ENCODE data around the gene OGN. TPM values are rescaled to one million over a fixed set of nuclear protein-coding genes. Genes with fewer than 3 reads are reported as not detected.

The OGN gene
- total and polyA plus RNA-seq, 8 donors: 0.28 to 5.8 (median 1.3) TPM

DNA sequence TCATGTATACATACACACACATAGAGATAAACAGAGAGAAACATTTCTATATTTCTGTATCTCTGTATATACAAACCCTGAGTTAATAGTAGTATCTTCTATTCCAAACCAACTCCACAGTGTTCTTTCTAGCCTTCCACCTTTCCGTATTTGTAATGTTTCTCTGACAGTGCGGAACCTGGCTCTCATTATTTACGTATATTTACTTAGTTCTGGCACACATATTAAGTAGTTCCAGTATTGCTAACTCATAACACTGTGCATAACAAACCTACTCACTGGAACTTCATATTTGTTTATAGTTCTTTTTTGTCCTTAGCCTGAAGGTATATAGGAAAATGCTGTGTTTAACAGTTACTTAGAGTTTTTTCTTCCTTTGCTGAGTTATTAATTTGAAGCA is 6.5 kb downstream of the OGN start:
- H3K36me3 ChIP-seq: no peaks in the 10 kb centered on the region
- no peaks in the 10 kb centered on the region for H3K27me3 ChIP-seq
- FAIRE-seq: no peak
- H3K27ac ChIP-seq: no peak overlapping the region
- no peak for DNase-seq
- H3K4me1 ChIP-seq: no peaks in the 10 kb centered on the region
- intact Hi-C loops (cut with DNase I): no loop called here
- TF ChIP-seq, protein P1, sequence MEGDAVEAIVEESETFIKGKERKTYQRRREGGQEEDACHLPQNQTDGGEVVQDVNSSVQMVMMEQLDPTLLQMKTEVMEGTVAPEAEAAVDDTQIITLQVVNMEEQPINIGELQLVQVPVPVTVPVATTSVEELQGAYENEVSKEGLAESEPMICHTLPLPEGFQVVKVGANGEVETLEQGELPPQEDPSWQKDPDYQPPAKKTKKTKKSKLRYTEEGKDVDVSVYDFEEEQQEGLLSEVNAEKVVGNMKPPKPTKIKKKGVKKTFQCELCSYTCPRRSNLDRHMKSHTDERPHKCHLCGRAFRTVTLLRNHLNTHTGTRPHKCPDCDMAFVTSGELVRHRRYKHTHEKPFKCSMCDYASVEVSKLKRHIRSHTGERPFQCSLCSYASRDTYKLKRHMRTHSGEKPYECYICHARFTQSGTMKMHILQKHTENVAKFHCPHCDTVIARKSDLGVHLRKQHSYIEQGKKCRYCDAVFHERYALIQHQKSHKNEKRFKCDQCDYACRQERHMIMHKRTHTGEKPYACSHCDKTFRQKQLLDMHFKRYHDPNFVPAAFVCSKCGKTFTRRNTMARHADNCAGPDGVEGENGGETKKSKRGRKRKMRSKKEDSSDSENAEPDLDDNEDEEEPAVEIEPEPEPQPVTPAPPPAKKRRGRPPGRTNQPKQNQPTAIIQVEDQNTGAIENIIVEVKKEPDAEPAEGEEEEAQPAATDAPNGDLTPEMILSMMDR (IDR thresholded peaks at IDR 0.05): no peak
- ATAC-seq: no peak
- H3K9me3 ChIP-seq: no peaks in the 10 kb centered on the region
- WGBS, 2 donors: 80 to 95% methylated on average over 3 of the region's 3 CpGs
- H3K4me3 ChIP-seq: no peak overlapping the region

DNA sequence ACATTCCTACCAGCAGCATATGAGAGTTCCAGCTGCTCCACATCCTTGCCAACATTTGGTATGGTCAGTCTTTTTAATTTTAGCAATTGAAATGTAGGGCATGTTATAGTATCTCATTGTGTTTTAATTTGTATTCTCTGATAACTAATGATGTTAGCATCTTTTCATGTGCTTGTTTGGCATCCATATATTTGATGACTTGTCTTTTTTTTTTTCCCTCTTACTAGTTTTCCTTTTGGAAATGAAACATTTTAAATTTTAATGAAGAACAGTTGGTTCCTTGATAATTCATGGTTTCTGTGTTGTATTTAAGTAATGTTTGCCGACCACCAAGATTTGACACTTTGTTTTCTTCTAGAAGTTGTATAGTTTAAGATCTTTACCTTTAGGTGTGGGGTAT is 8.8 kb downstream of the OGN start:
- no peaks in the 10 kb centered on the region for H3K4me1 ChIP-seq
- H3K9me3 ChIP-seq: no peaks in the 10 kb centered on the region
- no peak for DNase-seq
- H3K27me3 ChIP-seq: no peaks in the 10 kb centered on the region
- no peaks in the 10 kb centered on the region for H3K36me3 ChIP-seq
- H3K27ac ChIP-seq: no peak overlapping the region
- intact Hi-C loops (cut with DNase I): no loop called here
- no peak overlapping the region for H3K4me3 ChIP-seq
- TF ChIP-seq, protein P1 (IDR thresholded peaks at IDR 0.05): no peak
- 94 to 96% methylated on average over 1 of the region's 1 CpG for WGBS, 2 donors
- no peak for ATAC-seq
- FAIRE-seq: no peak

DNA sequence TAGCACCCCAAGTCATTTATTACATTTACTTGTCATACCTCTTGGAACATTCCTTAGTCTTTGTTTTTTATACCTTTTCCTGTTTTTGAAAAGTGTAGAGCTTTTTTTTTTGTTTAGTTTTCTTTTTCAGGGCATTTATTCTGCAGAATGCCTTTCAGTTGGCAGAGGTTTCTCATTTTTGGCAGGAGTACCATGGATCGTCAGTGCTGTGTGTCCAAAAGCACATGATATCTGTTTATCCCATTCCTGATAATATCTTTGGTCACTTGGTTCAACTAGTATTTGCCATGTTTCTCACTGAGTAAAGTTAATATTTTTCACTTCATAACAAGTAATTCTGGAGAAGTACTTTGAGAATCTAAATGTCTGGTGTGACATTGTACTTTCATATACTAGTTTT is 10.7 kb downstream of the OGN start:
- Histone ChIP-seq H3K4me1 (no peaks in the 10 kb centered on the region), H3K27ac (no peak overlapping the region), H3K27me3 (no peaks in the 10 kb centered on the region), H3K9me3 (no peaks in the 10 kb centered on the region), H3K36me3 (no peaks in the 10 kb centered on the region), H3K4me3 (no peak overlapping the region)
- ATAC-seq (no peak), DNase-seq (no peak), FAIRE-seq (no peak)
- TF ChIP-seq, protein P1 (IDR thresholded peaks at IDR 0.05): no peak
- WGBS, 2 donors: 10 to 15% methylated on average over 1 of the region's 1 CpG
- intact Hi-C loops (cut with DNase I): no loop called here

DNA sequence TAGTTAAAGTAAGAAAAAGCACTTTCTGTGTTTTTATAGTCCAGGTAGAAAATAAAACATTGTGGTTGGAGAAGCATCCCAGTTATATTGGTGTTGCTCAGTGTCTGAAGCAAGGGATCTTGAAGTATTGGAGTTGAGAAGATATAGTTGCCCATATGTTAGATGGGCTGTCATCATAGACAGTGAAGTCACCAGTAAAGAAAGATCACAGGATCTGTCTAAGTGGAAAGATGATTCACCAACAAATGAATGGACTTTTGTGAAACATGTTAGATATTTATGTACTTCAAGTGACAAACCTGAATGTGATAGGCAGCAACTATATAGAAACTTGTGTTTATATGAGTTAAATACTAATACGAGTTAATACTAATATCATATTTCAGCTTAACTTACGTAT is 11.7 kb downstream of the OGN start:
- Histone ChIP-seq H3K4me1 (no peaks in the 10 kb centered on the region), H3K27ac (no peak overlapping the region), H3K27me3 (no peaks in the 10 kb centered on the region), H3K9me3 (no peaks in the 10 kb centered on the region), H3K36me3 (no peaks in the 10 kb centered on the region), H3K4me3 (no peak overlapping the region)
- WGBS, 2 donors: 77 to 89% methylated on average over 2 of the region's 2 CpGs
- intact Hi-C loops (cut with DNase I): no loop called here
- TF ChIP-seq, protein P1 (IDR thresholded peaks at IDR 0.05): no peak
- DNase-seq (no peak), FAIRE-seq (no peak), ATAC-seq (no peak)

DNA sequence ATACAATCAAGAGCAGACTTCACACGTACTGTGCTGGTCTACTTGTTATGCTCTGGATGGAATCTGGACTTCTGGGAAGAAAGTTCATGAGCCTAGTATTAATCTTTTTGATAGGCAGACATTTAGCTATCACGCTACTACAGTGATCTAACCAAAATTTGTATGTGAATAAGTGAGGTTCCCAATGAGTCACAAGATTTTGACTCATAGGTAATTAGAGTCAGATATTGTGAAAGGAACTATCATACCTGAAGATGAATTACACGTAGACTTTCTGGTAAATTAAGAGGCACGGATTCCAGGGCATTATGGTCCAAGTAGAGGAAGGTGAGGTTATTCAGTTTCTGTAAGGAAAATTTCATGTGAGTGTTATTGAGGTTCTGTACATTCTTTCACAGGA is 18.4 kb downstream of the OGN start:
- no peaks in the 10 kb centered on the region for H3K27me3 ChIP-seq
- no peak overlapping the region for H3K4me3 ChIP-seq
- no peak for DNase-seq
- WGBS, 2 donors: 91 to 93% methylated on average over 4 of the region's 4 CpGs
- no peak for FAIRE-seq
- no peak overlapping the region for H3K27ac ChIP-seq
- TF ChIP-seq, protein P1 (IDR thresholded peaks at IDR 0.05): no peak
- H3K9me3 ChIP-seq: no peaks in the 10 kb centered on the region
- no peaks in the 10 kb centered on the region for H3K4me1 ChIP-seq
- intact Hi-C loops (cut with DNase I): no loop called here
- ATAC-seq: no peak
- no peaks in the 10 kb centered on the region for H3K36me3 ChIP-seq

All from pancreas (tissue), 10 donors.